T1000 (cell line): ENCODE measurements around the gene MINDY4.

ENCODE experiments used
- DNase-seq: peaks from one replicate; lab custom pipeline; 2025; ENCODE audit warnings: mixed read lengths; lab: John Stamatoyannopoulos, UW

MINDY4 gene

DNA sequence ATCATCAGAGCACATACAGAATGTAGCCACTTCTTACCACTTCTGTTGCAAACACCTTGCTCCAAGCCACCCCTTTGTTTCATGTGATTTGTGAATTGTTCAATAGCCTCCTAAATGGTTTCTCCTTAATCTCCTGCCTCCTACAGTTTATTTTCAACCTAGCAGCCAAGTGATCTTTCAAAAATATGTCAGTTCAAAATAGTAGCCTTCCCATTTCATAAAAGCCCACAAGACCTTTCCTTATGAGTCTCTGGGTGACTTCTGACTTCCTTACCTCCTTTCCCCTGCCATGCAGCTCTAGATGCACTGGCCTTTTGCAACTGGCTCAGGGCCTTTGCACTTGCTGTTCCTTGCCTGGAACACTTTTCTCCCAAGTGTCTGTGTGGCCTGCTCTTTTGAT is 4.8 kb downstream of the MINDY4 start:
- DNase-seq, result no peak

DNA sequence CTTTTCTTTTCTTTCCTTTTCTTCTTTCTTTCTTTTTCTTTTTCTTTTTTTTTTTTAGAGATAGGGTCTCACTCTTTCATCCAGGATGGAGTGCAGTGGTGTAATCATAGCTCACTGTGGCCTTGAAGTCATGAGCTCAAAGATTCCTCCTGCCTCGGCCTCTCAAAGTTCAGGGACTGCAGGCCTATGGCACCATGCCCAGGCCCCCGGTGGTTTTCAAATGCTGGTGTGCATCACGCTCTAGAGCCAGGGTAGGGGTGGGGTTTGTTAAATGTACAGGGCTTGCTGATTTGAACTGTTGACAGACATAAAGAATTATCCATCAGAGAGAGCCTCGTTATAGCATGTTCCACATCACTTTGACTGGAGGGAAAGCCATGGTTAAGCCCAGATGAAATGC is 5.8 kb downstream of the MINDY4 start:
- no peak for DNase-seq

DNA sequence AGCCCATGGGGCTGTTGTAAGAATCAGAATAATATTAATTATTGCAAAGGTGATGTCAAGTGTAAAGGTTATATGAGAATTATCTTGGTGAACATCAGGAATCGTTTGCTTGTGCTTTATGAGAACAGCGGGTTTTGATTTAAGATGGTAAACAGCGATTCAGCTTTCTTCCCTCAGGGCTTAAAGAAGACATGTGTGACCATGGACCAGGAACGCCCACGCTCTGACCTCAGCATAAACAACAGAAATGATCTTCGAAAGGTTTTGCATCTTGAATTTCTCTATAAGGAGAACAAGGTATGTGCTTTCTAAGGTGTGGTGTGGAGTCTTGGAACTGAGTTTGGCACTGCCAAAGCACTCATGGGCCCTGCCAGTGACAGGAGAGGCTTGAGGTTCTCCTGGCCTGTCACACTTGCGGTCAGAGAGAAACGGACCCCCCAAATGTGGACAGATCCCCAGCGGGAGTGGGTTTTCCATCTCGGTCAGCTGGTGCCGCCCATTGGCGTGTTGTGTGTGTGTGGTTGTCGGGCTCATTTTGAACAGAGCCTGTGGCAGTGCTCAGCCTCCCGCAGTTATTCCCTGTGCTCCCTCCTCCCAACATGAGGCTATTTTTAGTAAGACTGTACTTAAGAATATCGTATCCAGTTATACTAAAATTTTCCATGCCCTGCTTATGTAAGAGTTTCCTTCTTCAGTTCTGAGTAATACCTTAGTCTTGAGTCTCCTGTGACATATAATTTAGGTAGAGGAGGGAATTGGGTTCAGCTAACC is 7.2 kb downstream of the MINDY4 start:
- no peak for DNase-seq

DNA sequence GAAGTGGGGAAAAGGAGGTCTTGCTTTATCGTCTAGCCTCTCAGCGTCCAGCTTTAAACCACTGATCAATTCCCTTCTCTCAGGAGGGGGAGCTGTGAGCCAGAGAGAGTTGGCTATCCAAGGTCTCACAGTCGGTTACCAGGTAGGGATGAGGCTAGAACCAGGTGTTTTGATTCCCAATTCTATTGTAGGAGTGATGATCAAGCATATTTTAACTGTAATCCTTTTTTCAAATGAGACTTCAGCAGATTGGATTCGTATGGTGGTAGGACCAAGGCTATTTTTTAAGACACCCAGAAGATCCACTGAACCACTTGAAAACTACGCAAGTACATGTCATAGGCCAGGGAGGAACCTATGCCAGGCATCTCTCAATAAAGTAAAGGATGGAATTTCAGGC is 8.4 kb downstream of the MINDY4 start:
- DNase-seq, result no peak

DNA sequence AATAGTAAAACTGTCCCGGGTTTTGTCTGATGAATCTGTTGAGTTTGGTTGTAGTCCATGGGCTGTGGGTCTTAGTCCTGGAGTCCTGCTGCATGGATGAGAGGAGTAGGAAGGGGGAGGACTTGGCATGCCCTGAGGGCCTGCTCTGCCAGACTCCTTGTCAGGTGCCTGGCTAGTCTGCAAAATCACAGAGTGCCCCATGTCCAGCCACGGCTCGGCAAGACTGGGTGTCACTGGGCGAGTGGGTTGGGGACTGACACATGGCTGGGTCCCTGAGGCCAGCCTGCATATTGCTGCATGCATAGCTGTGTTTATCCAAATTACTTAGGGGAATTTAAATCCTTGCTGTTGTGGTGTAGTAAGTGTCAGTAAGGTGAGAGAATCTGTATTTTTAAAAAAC is 9.7 kb downstream of the MINDY4 start:
- DNase-seq, result no peak

DNA sequence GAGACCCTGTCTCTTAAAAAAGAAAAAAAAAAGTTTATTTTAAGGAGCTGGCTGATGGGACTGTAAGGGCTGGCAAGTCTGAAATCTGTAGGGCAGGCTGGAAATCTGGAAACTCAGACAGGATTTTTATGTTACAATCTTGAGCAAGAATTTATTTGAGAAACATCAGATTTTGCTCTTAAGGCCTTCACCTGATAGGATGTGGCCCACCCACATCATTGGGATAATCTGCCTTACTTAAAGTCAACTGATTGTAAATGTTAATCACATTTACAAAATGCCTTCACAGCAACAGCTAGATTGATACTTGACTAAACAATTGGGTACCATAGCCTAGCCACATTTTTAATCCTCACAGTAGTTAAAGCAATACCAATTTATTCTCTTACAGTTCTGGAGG is 11.5 kb downstream of the MINDY4 start:
- no peak for DNase-seq

DNA sequence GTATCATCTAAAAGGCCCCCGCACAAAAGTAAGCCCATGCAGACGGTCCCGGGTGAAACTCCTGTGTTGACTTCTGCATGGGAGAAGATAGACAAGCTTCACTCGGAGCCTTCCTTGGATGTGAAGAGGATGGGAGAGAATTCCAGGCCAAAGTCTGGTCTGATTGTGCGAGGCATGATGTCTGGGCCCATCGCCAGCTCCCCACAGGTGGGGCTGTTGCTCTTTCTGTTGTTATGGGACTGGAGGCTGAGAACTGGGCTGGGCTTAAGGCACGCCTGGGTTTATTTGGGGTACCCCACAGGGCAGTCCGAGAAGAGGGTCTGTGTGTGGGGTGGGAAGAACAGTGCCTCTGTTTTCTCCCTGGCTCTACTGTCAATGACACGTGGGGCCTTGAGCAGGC is 14.6 kb downstream of the MINDY4 start:
- DNase-seq, result no peak

DNA sequence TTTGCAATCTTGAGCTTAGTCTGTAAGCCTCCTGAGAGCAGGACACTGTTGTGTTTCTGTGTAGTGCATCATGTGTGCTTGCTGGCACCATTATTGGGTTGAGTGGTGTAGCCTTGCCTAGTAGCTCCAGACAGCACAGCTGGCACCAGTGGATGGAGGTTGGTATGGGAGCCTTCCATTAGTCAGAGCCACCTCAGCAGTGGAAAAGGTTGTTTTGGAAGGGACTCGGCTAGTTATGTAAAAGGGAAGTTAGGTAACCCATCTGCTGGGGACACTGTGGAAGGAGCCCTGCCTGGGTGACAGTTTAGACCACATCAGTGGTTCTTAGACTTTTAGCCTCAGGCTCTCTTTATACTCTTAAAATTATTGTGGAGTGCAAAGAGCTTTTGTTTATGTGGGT is 16.3 kb downstream of the MINDY4 start:
- DNase-seq, result no peak

DNA sequence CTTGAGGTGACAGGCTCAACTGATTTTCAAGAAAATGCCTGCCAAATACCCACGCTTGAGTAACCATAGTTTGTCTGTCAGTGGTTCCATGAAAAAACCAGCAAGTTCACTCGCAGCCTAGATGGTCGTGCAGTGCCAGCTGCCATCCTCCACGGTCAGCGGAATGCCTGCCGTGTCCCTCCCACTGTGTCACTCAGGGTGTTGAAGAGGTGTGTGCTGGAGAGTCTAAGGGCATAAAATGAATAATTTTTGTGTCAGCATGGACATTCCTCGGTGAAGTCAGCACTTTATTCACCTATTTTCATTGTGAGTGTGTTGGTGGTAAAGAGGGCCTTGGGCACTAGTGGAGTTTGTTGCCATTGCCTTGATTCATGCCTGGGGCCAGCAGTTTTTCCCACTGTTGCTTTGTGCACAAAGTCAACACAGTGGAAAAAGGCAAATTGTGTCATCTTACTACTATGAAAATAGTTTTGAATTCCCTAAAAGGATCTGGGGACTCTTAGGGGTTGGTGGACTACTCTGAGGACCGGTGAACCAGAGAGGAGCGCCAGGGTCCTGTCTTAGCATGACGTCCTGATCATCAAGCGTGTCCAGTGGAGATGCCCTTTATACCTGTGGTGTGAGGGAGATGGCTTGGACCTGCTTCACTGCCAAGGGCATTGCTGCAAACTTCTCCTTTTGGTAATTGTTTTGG is 17.6 kb downstream of the MINDY4 start:
- no peak for DNase-seq

DNA sequence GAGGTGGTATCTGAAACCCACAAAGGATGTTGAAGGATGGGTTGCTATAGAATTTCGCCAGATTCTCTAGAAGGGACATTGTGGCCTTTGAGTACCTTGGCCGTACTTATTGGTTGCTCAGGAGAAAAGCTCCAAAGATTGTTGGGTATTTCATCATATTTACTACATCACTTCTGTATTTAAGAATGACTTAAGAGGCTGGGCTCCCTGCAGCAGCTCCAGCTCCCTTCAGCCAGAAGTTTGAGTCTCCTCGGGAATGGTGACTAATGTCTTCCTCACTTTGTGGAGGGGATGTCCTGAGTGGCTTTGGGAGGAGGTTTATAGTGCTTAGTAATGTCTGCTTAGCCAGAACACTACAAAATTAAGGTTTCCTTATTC is 18.1 kb downstream of the MINDY4 start:
- peak; percentile 32 for DNase-seq

DNA sequence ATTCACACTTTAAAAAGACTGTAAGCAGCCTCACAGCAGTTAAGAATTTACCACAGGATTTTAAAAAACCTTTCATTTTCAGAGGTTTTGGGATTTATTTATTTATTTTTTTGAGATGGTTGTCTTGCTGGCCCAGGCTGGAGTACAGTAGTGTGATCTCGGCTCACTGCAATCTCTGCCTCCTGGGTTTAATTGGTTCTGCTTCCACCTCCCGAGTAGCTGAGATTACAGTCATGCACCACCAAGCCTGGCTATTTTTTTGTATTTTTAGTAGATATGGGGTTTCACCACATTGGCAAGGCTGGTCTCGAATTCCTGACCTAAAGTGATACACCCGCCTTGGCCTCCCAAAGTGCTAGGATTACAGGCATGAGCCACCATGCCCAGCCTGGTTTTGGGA is 19.1 kb downstream of the MINDY4 start:
- DNase-seq, result no peak

DNA sequence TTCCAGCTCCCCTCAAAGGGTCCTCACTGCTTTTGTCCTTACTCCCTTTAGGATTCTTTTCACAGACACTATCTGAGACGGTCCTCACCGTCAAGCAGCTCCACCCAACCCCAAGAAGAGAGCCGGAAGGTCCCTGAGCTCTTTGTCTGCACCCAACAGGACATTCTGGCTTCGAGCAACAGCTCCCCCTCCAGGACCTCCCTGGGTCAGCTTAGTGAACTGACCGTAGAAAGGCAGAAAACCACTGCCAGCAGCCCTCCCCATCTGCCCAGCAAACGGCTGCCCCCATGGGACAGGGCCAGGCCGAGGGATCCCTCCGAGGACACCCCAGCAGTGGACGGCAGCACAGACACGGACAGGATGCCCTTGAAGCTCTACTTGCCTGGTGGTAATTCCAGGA is 19.9 kb downstream of the MINDY4 start:
- DNase-seq, result no peak

DNA sequence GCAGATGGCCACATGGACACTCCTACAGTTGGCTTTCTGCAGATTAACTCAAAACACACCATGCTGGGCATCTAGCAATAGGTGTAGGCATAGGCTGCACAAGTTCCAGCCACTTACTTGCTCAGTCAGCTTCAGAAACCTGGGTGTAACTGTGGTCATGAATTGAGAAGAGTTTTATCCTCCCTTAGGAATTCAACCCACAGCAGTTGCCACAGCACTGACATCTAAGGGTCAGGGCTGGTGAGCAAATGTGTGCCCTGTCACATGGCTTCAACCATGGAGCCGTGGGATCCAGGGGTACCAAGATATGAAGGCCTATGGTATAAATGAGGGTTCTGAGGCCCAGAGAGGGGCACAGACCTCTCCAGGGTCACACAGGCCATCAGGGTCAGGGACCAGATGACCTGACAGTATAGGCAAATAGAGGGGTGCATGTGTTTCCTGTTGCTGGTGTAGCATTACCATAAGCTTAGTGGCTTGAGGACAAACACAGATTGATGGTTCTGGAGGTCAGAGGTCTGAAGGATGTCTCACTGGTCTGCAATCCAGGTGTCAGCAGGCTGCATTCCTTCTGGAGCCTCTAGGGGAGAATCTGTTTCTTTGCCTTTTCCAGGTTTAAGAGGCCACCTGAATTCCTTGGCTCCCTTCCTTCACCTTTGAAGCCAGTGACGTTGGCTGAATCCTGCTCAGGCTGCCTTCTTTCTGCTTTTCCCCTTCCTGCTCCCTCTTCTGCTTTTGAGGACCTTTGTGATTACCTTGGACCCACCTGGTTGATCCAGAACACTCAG is 24.1 kb downstream of the MINDY4 start:
- no peak for DNase-seq

DNA sequence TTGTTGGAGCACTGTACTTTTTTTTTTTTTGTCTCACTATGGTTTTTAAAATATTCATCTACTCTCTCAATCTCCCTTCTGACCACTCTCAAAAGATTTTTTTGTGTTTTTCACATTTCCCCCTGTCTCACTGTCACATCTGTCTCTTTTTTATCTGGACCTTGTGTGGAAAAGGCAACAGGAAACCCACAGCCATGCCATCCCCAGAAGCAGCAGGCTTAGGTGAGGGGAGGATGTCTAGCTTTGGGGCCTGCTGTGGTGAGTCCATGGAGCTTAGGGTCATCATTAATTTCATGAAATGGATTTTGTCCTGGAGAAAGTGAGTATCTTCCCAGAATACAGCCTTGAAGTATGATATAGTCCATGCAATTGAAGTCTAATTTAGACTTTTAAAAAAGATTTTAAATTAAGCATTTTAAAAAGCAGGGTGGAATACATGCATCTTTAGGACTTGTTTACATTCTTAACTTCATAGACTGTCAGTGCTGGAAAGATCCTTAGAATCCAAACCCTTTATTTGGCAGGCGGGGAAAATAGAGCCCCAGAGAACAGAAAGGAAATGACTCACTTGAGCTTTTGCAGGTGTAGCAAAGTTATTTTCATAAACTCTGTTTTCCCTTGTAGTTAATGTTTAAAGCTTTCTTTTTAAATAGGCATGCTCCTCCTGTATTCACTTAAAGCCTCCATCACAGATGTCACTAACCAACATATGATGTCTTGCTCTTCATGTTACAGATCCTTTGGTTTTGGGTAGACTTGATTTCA is 25.1 kb downstream of the MINDY4 start:
- DNase-seq, result no peak

DNA sequence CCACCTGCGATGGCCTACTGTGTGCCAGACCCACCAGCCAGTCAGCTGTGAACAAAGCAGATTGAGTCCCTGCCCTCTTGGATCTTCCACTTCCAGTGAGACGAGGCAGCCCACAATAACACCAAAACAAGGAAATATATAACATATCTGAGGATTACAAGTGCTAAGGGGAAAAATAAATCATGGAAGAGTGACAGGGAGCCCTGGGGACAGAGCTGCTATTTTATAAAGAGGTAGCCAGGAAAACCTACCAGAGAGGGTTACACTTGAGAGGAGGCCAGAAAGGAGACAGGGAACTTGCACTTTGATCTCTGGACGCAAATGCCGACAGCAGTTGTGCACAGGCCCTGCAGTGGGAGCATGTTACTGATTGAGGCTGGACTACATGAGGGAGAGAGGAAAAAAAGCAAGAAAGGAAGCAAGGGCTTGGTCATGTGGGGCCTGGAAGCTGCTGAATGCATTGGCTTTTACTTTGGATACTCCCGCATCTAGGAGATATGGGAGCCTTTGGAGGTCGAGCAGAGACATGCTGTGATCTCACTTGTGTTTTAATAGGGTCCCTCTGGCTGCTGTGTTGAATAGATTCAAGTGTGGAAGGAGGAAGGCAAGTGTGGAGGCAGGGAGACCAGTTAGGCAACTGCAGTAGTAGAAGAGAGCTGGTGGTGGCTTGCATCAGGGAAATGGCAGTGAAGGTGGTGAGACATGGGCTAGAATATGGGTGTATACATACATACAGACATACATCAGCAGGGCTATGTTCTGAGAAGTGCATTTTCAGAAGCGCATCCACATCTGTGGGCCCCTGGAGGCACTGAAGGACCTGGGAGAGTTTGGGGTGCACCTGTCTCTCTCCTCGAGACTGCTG is 26.2 kb downstream of the MINDY4 start:
- no peak for DNase-seq

DNA sequence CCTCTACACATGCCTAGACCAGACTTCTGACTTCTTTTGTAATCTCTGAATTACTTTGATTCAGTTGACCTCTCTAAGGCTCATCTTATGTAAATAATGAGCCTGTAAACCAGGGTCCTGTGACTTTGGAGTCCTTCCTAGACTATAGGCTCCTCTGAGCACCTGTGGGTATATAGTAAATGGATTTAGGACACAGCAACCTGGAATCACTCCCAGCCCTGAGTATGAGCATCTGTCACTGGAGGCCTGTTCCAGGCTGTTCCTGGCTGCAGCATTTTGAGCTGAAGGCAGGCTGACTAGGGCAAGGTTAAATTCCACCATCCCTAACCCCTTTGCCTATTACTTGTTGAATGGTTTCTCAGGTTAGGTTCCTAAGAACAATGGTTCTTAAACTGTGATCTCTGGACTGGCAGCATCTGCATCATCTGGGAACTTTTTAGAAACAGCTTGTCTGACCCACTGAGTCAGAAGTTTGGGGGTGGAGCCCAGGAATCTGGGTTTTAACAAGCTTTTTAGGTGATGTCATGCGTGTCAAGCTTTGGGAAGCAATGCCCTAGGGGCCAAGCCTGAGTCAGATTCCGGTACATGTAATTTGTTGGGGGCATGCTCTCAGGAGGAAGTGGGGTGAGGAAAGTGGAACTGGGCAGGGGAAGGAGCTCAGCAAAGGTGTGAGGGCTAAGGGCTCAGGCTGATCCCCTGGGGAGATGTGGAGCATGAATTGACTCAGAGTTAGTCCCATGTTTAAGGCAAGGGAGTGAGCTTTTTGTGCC is 28.2 kb downstream of the MINDY4 start:
- peak; percentile 93 for DNase-seq

DNA sequence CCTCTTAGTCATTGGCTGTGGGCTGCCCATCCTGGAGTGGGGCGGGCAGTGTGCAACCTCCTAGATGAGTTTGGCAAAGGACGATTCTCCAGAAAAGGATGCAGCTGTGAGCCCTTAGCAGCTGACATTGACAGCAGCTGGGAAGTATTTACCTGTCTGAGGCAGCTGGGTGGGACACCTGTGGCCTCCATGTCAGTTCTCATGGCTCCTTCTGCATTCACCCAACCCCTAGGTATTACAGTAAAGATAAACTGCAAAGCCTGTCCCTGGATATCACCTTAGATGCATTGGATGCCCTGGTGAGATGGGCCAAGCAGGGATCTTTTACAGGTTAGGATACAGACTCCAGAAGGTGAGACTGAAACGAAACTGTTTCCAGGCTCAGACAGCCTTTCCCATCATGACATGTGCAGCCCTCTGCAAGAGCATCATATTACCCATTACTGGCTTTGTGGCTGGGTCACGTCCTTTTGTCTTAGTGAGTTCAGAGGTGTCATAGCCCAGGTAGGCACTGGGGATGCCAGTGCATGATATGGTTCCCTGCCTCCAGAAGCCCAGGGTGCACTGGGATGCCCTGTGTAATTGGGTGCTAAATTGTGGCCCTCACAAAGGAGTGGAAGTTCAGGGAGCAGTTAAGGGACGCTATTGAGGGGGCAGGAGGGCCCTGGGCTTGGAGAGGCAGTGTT is 28.9 kb downstream of the MINDY4 start:
- no peak for DNase-seq

DNA sequence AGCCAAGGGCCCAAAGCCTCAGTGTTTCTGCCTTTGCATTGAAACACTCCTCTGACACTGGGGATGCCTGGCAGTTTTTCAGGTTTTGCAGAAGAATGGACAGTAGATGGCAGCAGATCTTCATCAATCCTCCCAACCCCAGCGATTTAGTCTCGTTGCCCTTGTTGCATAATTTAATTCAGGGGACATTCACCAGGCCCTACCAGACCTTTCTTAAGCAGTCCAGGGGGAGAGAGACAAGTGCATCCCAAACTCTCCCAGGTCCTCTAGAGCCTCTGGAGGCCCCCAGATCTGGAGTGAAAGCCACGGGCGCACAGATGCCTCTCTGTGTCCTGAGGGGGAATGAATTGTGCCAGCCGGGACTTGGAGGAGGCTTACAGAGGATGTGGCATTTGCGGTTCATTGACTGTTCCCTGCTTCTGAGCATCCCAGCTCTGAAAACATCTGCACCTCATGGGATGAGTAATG is 29.6 kb downstream of the MINDY4 start:
- peak; percentile 52 for DNase-seq

DNA sequence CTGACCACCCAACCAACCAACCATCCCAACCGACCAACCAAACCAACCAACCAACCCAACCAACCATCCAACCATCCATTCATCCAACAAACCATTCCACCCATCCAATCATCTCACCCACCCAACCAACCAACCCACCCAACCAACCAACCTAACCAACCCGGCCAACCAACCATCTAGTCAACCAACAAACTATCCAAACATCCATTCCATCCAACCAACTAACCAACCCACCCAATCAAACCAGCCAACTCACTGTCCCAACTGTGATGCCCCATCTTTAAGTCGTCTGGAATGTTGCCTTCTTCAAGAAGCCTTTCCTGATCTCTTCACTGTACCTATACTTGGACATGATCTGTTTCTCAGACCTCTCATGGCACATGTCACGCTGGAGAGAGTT is 31.6 kb downstream of the MINDY4 start:
- no peak for DNase-seq
